Suppressor macrophage treated with lipopolysaccharide for 1 hour (primary cell): Measurements from ENCODE around the gene FAM83E.
"Not testable (repeated sequence)": the region's sequence is repeated elsewhere in the genome, so short reads cannot be mapped to it uniquely, and the experiment has no call there.

ENCODE experiments used
- DNase-seq, 3 donors: peaks; one replicate each; pipeline ENCODE4 v3.0.0-alpha.2; 2020 to 2022

The FAM83E gene

GRCh38 chr19:48608798-48609263 lies 6.0 kb downstream of the FAM83E start:
- peak; percentile 70 to 83 (median 79) for DNase-seq

GRCh38 chr19:48607359-48607755 lies 7.5 kb downstream of the FAM83E start:
- DNase-seq = no peak

- no peak for DNase-seq
Measured at GRCh38 chr19:48606463-48607358, 8.2 kb downstream of the FAM83E start, which contains the start of gene SPACA4. Gene SPACA4 (plus strand): TSS chr19:48606742. CDS start chr19:48606979, 237 bp downstream.

- no peak for DNase-seq
Measured at GRCh38 chr19:48603850-48604249, 11.0 kb downstream of the FAM83E start.

GRCh38 chr19:48603449-48603848 lies 11.4 kb downstream of the FAM83E start:
- no peak for DNase-seq

- DNase-seq = no peak
Measured at GRCh38 chr19:48603001-48603400, 11.9 kb downstream of the FAM83E start.

GRCh38 chr19:48600679-48601417 lies 14.0 kb downstream of the FAM83E start:
- DNase-seq = no peak

- no peak for DNase-seq
Measured at GRCh38 chr19:48598996-48599700, 15.7 kb downstream of the FAM83E start.

GRCh38 chr19:48596679-48597465 lies 18.0 kb downstream of the FAM83E start:
- DNase-seq = peak in 2 of 3 donors; percentile 27 to 31

- no peak for DNase-seq
Measured at GRCh38 chr19:48596237-48596636, 18.6 kb downstream of the FAM83E start.

GRCh38 chr19:48595833-48596232 lies 19.0 kb downstream of the FAM83E start:
- no peak for DNase-seq

- no peak for DNase-seq
Measured at GRCh38 chr19:48595171-48595570, 19.7 kb downstream of the FAM83E start.

- DNase-seq = peak; percentile 27 to 48 (median 30)
Measured at GRCh38 chr19:48591021-48591420, 23.9 kb downstream of the FAM83E start.

- DNase-seq = peak; percentile 88 to 95 (median 91)
Measured at GRCh38 chr19:48588670-48589401, 26.0 kb downstream of the FAM83E start.

- DNase-seq = no peak
Measured at GRCh38 chr19:48587387-48587786, 27.5 kb downstream of the FAM83E start.

GRCh38 chr19:48582168-48582567 lies 32.7 kb downstream of the FAM83E start:
- no peak for DNase-seq

- DNase-seq = no peak
Measured at GRCh38 chr19:48578891-48579290, 36.0 kb downstream of the FAM83E start.

GRCh38 chr19:48577908-48578307 lies 37.0 kb downstream of the FAM83E start:
- DNase-seq = not testable (repeated sequence)

- DNase-seq = no peak
Measured at GRCh38 chr19:48575931-48576622, 38.8 kb downstream of the FAM83E start.

- DNase-seq = no peak
Measured at GRCh38 chr19:48573163-48573505, 41.7 kb downstream of the FAM83E start.
